Transverse colon (tissue), 4 donors: ENCODE measurements around the gene LMAN2L. TPM values are rescaled to one million over a fixed set of nuclear protein-coding genes. Genes with fewer than 3 reads are reported as not detected.
A peak's percentile ranks its signal among the peaks of the same experiment; 100 is the strongest.
"Not testable (repeated sequence)": the region's sequence is repeated elsewhere in the genome, so short reads cannot be mapped to it uniquely, and the experiment has no call there.

Experiments used
- DNase-seq: peaks from one replicate; pipeline ENCODE4 v3.0.0-alpha.2; 2019
- H3K27ac ChIP-seq, 4 donors: fragments of 200-600 bp; sonication (generic); 2 replicates each; pipeline ENCODE4 v1.5.1; 2016 to 2018; ENCODE audit warnings: inconsistent platforms in 4 of 4
- H3K27me3 ChIP-seq: fragments of 200-600 bp; sonication (generic); 2 replicates; pipeline ENCODE4 v1.5.1; 2017; ENCODE audit warnings: inconsistent platforms
- H3K36me3 ChIP-seq, 4 donors: fragments of 200-600 bp; sonication (generic); 2 replicates each; pipeline ENCODE4 v1.5.1; 2017 to 2019; ENCODE audit warnings: inconsistent platforms in 4 of 4
- H3K4me1 ChIP-seq, 4 donors: fragments of 200-600 bp; sonication (generic); 2 replicates each; pipeline ENCODE4 v1.5.1; 2017 to 2020; ENCODE audit warnings: inconsistent platforms in 4 of 4
- H3K4me3 ChIP-seq, 4 donors: fragments of 200-600 bp; sonication (generic); 1 replicate in 1 of 4; 2 replicates in 3 of 4; pipeline versions ENCODE4 v1.5.1 to v1.6.1; 2017 to 2019; ENCODE audit warnings: inconsistent platforms in 4 of 4
- H3K9me3 ChIP-seq, 2 donors: fragments of 200-600 bp; sonication (generic); 2 replicates each; pipeline ENCODE4 v1.5.1; 2017 to 2019; ENCODE audit warnings: inconsistent platforms in 2 of 2
- EP300 ChIP-seq: sonication (generic); formaldehyde crosslinking; IDR thresholded peaks from one replicate; pipeline ENCODE4 v1.6.1; 2017; ENCODE audit warnings: antibody characterized with exemption, low read depth
- POLR2A ChIP-seq: fragments of 450-650 bp; IDR thresholded peaks from one replicate; pipeline ENCODE4 v1.6.1; 2016; ENCODE audit warnings: antibody characterized with exemption, mild to moderate bottlenecking, moderate library complexity
- POLR2AphosphoS5 ChIP-seq, 3 donors: sonication (generic); formaldehyde crosslinking; IDR thresholded peaks; one replicate each; pipeline ENCODE4 v1.6.1; 2016; ENCODE audit warnings: antibody characterized with exemption in 3 of 3
- WGBS, 2 donors: methylation state at CpG; one replicate each; pipeline ENCODE4 v1.1.5; 2018; ENCODE audit warnings: low coverage in 1 of 2; 5-methylcytosine and 5-hydroxymethylcytosine counted together
- in situ Hi-C, 4 donors: fragments of 200-750 bp; cut with MboI; loops; one replicate each; pipeline versions ENCODE4 v1.15.0 to v1.15.1; 2017; ENCODE audit warnings: low sequenced_read_pairs in 3 of 4, low pct_ligation_motif_present in 1 of 4, low pct_unique_long_range_greater_than_20kb in 1 of 4
- intact Hi-C: fragments of 100-400 bp; cut with DNase I; formaldehyde crosslinking; loops from one replicate; pipeline ENCODE4 v1.15.1; 2023; ENCODE audit warnings: low total_unique reads
- total RNA-seq, 4 donors: library from RNA; depleted of rRNA; stranded (reverse); fragments of >200 nt; gene quantifications; one replicate each; pipeline ENCODE4 v1.1.0, GENCODE V29; 2016
- TF ChIP-seq, protein P1 (sequence below), 5 experiments: fragments of 200-600 bp in 3 of 5; fragments of 450-650 bp in 2 of 5; sonication (generic) in 3 of 5; IDR thresholded peaks; 1 replicate in 2 of 5; 2 replicates in 3 of 5; pipeline ENCODE4 v1.5.1; 2016 to 2017; ENCODE audit warnings: antibody characterized with exemption in 5 of 5, inconsistent platforms in 3 of 5, mild to moderate bottlenecking in 2 of 5, moderate library complexity in 1 of 5

LMAN2L gene
- total RNA-seq, 4 donors from 2014 or later = 16.7 to 27.3 (median 19.0) TPM

DNA sequence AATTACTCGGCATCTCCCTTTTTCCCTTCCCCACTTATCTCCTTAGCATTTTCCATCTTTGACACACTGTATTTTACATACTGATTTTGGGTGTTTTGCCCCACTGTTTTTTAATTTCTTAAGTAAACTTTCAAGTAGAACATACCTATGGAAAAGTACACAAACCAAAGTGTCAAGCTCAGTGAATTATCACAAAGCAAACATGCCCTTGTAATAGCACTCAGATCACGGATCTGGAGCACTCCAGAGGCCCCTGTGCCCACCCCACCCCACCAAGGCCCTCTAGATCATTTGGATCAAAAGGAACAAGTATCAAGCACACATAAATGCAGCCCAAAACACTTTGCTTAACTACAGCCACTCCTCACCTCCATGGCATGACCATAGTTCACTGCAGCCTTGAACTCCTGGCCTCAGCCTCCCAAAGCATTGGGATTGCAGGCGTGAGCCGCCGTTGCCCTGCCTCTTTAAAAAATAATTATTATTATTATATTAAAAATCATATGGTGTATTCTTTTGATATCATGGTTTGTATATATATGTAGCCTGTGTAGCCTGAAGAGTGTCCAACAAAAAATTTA is 59.2 kb downstream of the LMAN2L start:
- H3K4me1 ChIP-seq = peaks cover 0 to 4% (median 2%) of the 10 kb centered on the region in 4 donors
- no peaks in the 10 kb centered on the region for H3K27me3 ChIP-seq
- no peak overlapping the region for H3K4me3 ChIP-seq
- 56 to 57% methylated on average over 5 of the region's 5 CpGs for WGBS, 2 donors
- no peak for TF ChIP-seq POLR2AphosphoS5 (IDR thresholded peaks at IDR 0.05)
- TF ChIP-seq EP300 = no peak
- TF ChIP-seq, protein P1, sequence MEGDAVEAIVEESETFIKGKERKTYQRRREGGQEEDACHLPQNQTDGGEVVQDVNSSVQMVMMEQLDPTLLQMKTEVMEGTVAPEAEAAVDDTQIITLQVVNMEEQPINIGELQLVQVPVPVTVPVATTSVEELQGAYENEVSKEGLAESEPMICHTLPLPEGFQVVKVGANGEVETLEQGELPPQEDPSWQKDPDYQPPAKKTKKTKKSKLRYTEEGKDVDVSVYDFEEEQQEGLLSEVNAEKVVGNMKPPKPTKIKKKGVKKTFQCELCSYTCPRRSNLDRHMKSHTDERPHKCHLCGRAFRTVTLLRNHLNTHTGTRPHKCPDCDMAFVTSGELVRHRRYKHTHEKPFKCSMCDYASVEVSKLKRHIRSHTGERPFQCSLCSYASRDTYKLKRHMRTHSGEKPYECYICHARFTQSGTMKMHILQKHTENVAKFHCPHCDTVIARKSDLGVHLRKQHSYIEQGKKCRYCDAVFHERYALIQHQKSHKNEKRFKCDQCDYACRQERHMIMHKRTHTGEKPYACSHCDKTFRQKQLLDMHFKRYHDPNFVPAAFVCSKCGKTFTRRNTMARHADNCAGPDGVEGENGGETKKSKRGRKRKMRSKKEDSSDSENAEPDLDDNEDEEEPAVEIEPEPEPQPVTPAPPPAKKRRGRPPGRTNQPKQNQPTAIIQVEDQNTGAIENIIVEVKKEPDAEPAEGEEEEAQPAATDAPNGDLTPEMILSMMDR (IDR thresholded peaks at IDR 0.05) = no peak
- TF ChIP-seq POLR2A = no peak
- H3K27ac ChIP-seq = no peak overlapping the region
- in situ Hi-C loops (no loop called here), intact Hi-C loops (no loop called here)
- DNase-seq = no peak
- H3K36me3 ChIP-seq = no peaks in the 10 kb centered on the region
- no peaks in the 10 kb centered on the region for H3K9me3 ChIP-seq

DNA sequence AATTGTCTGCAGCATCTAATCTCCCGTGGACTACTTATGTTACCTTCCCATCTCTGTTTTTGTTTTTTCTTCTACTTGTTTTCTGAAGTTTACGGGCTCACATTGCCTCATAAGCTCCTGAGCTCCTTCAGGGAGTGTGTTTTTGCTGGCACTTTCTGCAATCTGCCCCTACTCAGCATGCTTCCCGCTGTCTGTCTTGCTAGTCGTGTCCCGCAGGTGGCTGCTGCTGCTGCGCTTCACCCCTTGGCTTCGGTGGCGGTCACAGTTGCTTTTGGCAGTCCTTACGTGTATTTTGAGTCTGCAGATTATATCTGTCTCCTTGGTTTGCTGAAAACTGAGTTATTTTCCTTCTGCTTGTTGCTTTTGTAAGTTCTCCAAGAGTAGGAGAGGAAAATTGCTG is 60.0 kb downstream of the LMAN2L start:
- no peak for DNase-seq
- WGBS, 2 donors = 63 to 64% methylated on average over 2 to 9 of the region's 9 CpGs
- no peaks in the 10 kb centered on the region for H3K36me3 ChIP-seq
- no peak overlapping the region for H3K4me3 ChIP-seq
- no peaks in the 10 kb centered on the region for H3K27me3 ChIP-seq
- no peak overlapping the region for H3K27ac ChIP-seq
- TF ChIP-seq EP300 (no peak), POLR2A (no peak), POLR2AphosphoS5 (IDR thresholded peaks at IDR 0.05) (no peak)
- TF ChIP-seq, protein P1 (IDR thresholded peaks at IDR 0.05) = no peak
- no peaks in the 10 kb centered on the region for H3K9me3 ChIP-seq
- intact Hi-C loops (no loop called here), in situ Hi-C loops (no loop called here)
- H3K4me1 ChIP-seq = peaks cover 0 to 4% (median 2%) of the 10 kb centered on the region in 4 donors

DNA sequence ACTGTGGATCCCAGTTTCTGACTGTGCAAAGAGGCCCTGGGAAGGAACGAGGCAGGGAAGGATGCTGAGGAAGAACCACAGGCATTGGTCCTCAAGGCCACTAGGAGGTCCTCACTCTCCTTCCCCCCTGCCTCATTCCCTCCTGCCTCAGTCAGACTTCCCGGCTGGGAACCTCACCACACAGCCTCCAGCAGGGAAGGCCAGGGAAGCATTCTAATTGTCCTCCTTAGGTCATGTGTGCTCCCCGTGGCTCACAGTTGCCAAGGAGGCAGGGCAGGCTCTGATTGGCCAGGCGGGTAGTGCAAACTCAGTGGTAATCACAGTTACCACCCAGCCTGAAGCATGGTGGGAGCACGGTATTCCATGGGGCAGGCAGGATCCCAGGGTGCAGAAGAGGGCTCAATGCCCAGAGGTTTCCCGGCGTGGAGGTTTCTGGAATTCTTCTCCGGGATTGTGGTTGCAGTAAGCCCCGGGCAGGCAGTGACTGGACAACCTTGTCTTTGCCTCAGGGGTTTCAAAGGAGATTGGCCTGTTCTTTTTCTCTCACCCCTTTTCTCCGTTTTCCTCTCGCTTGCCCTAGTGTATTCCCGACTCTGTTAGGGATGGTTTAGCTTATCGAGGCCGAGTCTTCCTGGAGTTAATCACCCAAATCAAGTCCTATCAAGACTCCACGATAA is 70.2 kb downstream of the LMAN2L start:
- 85% methylated on average over 4 to 15 of the region's 15 CpGs for WGBS, 2 donors
- TF ChIP-seq, protein P1 (IDR thresholded peaks at IDR 0.05) = no peak
- no peak for TF ChIP-seq POLR2A
- TF ChIP-seq EP300 = no peak
- no peak for TF ChIP-seq POLR2AphosphoS5 (IDR thresholded peaks at IDR 0.05)

DNA sequence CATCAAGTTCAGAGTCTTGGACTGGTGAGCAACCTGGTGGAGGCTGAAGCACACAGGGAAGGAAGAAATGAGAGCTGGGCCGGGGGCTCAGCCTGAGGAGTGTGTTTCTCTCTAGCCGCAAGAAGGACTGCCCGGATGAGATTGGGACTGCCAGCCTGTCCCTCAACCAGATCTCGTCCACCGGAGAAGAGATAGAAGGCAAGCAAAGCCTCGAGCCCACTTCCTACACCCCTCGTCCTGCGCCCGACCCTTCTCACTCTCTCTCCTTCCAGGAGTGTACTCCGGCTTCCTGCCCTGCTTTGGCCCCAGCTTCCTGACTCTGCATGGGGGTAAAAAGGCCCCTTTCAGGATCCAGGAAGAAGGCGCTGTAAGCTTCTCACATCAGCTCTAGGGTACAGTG is 71.1 kb downstream of the LMAN2L start:
- intact Hi-C loops = no loop called here
- Histone ChIP-seq H3K4me1 (no peaks in the 10 kb centered on the region), H3K4me3 (no peak overlapping the region), H3K27me3 (no peaks in the 10 kb centered on the region), H3K36me3 (no peaks in the 10 kb centered on the region), H3K27ac (no peak overlapping the region), H3K9me3 (no peaks in the 10 kb centered on the region)
- no peak for DNase-seq
- 91 to 94% methylated on average over 6 to 11 of the region's 11 CpGs for WGBS, 2 donors
- in situ Hi-C loops = no loop called here
- TF ChIP-seq POLR2AphosphoS5 (IDR thresholded peaks at IDR 0.05) (no peak), EP300 (no peak), POLR2A (no peak)
- TF ChIP-seq, protein P1 (IDR thresholded peaks at IDR 0.05) = no peak

More for the DNA sequence above, 70.2 kb downstream of the LMAN2L start:
- Histone ChIP-seq H3K27ac (no peak overlapping the region), H3K9me3 (no peaks in the 10 kb centered on the region), H3K4me3 (no peak overlapping the region), H3K27me3 (no peaks in the 10 kb centered on the region), H3K36me3 (no peaks in the 10 kb centered on the region), H3K4me1 (no peaks in the 10 kb centered on the region)
- in situ Hi-C loops = no loop called here
- intact Hi-C loops = no loop called here
- DNase-seq = no peak

DNA sequence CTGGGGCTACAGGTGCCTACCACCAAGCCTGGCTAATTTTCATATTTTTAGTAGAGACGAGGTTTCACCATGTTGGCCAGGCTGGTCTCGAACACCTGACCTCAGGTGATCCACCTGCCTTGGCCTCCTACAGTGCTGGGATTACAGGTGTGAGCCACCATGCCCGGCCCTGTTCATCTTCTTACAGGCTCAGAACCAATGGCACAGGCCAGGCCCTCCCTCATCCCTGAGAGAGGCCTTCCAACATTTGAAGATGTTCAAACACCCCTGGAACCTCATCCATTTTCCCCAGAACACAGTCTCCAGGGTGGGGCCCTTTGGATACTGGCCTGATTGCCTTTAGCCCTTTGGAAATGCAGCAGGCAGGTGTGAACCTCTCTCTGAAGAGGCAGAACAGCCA is 74.1 kb downstream of the LMAN2L start:
- H3K4me3 ChIP-seq, H3K9me3 ChIP-seq, H3K36me3 ChIP-seq, H3K27me3 ChIP-seq, H3K4me1 ChIP-seq, DNase-seq, intact Hi-C loops, in situ Hi-C loops: not testable (repeated sequence)
- peak overlapping the region; percentile 1 to 33 (median 8) for H3K27ac ChIP-seq
- WGBS, 2 donors = 70 to 98% methylated on average over 3 of the region's 3 CpGs
